SU-DHL-6 (cell line): ENCODE results near the gene PI4K2B.
A peak's percentile ranks its signal among the peaks of the same experiment; 100 is the strongest.
"Not testable (repeated sequence)": the region's sequence is repeated elsewhere in the genome, so short reads cannot be mapped to it uniquely, and the experiment has no call there.

ENCODE experiments used
- H2AFZ ChIP-seq: fragments of 200-600 bp; sonication (generic); 2 replicates; pipeline ENCODE4 v1.6.1; 2014; ENCODE audit warnings: low read depth, mild to moderate bottlenecking, moderate library complexity, mixed read lengths, antibody characterized with exemption, low read length; ENCODE audit not compliant: severe bottlenecking
- H3F3A ChIP-seq: fragments of 200-600 bp; shearing (Covaris generic); 2 replicates; pipeline ENCODE4 v1.6.0; 2016; ENCODE audit warnings: antibody characterized with exemption, mild to moderate bottlenecking; ENCODE audit not compliant: insufficient read depth
- H3K27ac ChIP-seq: fragments of 200-600 bp; sonication (generic); 2 replicates; pipeline ENCODE4 v1.5.1; 2016; ENCODE audit warnings: low read depth, mild to moderate bottlenecking, low read length, moderate library complexity, mixed read lengths
- H3K27me3 ChIP-seq: fragments of 200-600 bp; sonication (generic), shearing (Covaris generic); 2 replicates; pipeline ENCODE4 v1.6.0; 2014; ENCODE audit warnings: mild to moderate bottlenecking, low read length
- H3K36me3 ChIP-seq: fragments of 200-600 bp; sonication (generic); 2 replicates; pipeline ENCODE4 v1.6.1; 2014; ENCODE audit warnings: mild to moderate bottlenecking, low read length, mixed read lengths
- H3K4me2 ChIP-seq: fragments of 300-600, 200-600 bp; shearing (Covaris generic), sonication (generic); 2 replicates; pipeline ENCODE4 v1.6.0; 2014; ENCODE audit warnings: low read length, low read depth, mild to moderate bottlenecking; ENCODE audit not compliant: poor library complexity, severe bottlenecking
- H3K4me3 ChIP-seq: fragments of 200-600 bp; sonication (generic); 2 replicates; pipeline ENCODE4 v1.5.1; 2014; ENCODE audit warnings: antibody characterized with exemption, low read length, mild to moderate bottlenecking, mixed read lengths; ENCODE audit not compliant: insufficient read depth, poor library complexity, severe bottlenecking
- H3K79me2 ChIP-seq: fragments of 200-600 bp; sonication (generic); 2 replicates; pipeline ENCODE4 v1.6.1; 2014; ENCODE audit warnings: mild to moderate bottlenecking, low read length, moderate library complexity; ENCODE audit not compliant: insufficient read depth
- H3K9ac ChIP-seq: fragments of 200-600 bp; sonication (generic); 2 replicates; pipeline ENCODE4 v1.7.0; 2014; ENCODE audit warnings: mild to moderate bottlenecking, low read length
- H3K9me2 ChIP-seq: fragments of 200-600 bp; sonication (generic); replicated peaks from 2 replicates; pipeline ENCODE4 v1.6.1; 2014; ENCODE audit warnings: low read length; ENCODE audit not compliant: insufficient read depth
- H3K9me3 ChIP-seq: fragments of 200-600 bp; sonication (generic); 2 replicates; pipeline ENCODE4 v1.6.1; 2014; ENCODE audit warnings: low read length, mixed read lengths; ENCODE audit not compliant: insufficient read depth
- H4K20me1 ChIP-seq: fragments of 200-600 bp; sonication (generic); 2 replicates; pipeline ENCODE4 v1.6.1; 2014; ENCODE audit warnings: low read depth, mild to moderate bottlenecking, antibody characterized with exemption, low read length, moderate library complexity, mixed read lengths
- EZH2phosphoT487 ChIP-seq: fragments of 200-600 bp; sonication (generic), shearing (Covaris generic); conservative IDR thresholded peaks from 2 replicates; pipeline ENCODE4 v1.6.1; 2018; ENCODE audit warnings: mild to moderate bottlenecking, antibody characterized with exemption, low read length, moderate library complexity, mixed read lengths
- TF ChIP-seq, protein P1 (sequence below): fragments of 200-600 bp; sonication (generic); IDR thresholded peaks from one replicate; pipeline ENCODE4 v1.5.1; 2017; ENCODE audit warnings: antibody characterized with exemption, mild to moderate bottlenecking, low read length, moderate library complexity; ENCODE audit not compliant: insufficient read depth, poor library complexity, severe bottlenecking

Gene PI4K2B

DNA sequence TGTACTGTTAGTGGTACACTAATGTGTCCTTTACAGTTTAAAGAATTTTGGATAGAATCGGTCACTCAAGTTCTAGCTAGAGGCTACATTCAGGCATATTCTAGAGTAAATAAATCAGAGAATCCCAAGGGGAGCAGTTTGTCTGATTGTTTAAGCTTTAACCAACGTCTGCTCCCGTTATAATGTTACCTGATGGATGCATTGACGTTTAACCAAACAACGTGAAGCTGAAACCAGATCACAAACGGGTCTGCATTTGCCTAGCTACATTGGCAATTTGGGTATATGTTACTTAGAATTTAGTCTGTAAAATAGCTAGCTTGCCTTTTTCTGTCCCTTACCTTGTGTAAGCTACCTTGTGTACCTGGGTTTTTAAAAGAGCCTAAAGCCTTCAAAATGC is 1.6 kb downstream of the PI4K2B start:
- H3K36me3 ChIP-seq: peaks cover 9% of the 10 kb centered on the region
- H3F3A ChIP-seq: peaks cover 10% of the 10 kb centered on the region; the same call in 1 of the 2 replicates
- no peaks in the 10 kb centered on the region for H3K27me3 ChIP-seq
- H2AFZ ChIP-seq: no peak overlapping the region
- TF ChIP-seq EZH2phosphoT487: no peak
- TF ChIP-seq, protein P1, sequence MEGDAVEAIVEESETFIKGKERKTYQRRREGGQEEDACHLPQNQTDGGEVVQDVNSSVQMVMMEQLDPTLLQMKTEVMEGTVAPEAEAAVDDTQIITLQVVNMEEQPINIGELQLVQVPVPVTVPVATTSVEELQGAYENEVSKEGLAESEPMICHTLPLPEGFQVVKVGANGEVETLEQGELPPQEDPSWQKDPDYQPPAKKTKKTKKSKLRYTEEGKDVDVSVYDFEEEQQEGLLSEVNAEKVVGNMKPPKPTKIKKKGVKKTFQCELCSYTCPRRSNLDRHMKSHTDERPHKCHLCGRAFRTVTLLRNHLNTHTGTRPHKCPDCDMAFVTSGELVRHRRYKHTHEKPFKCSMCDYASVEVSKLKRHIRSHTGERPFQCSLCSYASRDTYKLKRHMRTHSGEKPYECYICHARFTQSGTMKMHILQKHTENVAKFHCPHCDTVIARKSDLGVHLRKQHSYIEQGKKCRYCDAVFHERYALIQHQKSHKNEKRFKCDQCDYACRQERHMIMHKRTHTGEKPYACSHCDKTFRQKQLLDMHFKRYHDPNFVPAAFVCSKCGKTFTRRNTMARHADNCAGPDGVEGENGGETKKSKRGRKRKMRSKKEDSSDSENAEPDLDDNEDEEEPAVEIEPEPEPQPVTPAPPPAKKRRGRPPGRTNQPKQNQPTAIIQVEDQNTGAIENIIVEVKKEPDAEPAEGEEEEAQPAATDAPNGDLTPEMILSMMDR: no peak
- H3K9me2 ChIP-seq: no peaks in the 10 kb centered on the region
- H3K9me3 ChIP-seq: no peaks in the 10 kb centered on the region
- H3K79me2 ChIP-seq: peaks cover 74% of the 10 kb centered on the region
- H3K4me3 ChIP-seq: peak overlapping the region; percentile 82
- H3K27ac ChIP-seq: peak overlapping the region; percentile 82
- H4K20me1 ChIP-seq: no peaks in the 10 kb centered on the region; the same call in 1 of the 2 replicates
- H3K9ac ChIP-seq: peak overlapping the region; percentile 91
- H3K4me2 ChIP-seq: peak overlapping the region; percentile 82

DNA sequence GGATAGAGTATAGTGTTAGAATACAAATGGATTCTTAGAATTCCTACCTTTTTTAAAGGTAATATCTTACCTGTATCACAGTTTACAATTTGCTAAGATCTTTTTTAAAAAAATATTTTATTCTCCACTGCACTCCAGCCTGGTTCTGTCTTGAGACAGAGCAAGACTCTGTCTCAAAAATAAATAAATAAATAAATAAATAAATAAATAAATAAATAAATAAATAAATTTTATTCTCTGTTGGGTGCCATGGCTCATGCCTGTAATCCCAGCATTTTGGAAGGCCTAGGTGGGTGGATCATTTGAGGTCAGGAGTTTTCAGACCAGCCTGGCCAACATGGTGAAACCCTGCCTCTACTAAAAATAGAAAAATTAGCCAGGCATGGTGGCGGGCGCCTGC is 2.2 kb downstream of the PI4K2B start:
- Histone ChIP-seq H3K9ac (peak overlapping the region; percentile 91), H3K4me2 (peak overlapping the region; percentile 82), H3K79me2 (peaks cover 81% of the 10 kb centered on the region), H3K4me3 (peak overlapping the region; percentile 82)
- not testable (repeated sequence) for H4K20me1 ChIP-seq, H3K9me2 ChIP-seq, H2AFZ ChIP-seq, H3F3A ChIP-seq, H3K27ac ChIP-seq, H3K36me3 ChIP-seq, H3K9me3 ChIP-seq, H3K27me3 ChIP-seq

DNA sequence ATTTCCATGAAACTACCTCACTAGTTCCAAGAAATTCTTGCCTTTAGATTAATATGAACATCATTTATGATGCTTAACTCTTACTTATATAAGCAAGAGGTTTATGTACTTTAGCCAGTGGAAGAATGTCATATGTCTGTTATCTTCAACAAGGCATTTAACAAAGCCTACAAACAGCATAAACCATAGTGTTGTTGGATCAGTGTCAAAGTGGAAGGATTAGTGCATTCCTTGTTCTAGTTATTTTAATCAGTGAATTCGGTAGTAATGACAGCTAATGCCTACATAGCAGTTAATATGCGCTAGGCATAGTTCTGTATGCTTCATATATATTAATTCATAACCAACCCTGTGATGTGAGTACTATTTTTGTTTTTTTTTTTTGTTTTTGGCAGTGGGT is 3.1 kb downstream of the PI4K2B start:
- Histone ChIP-seq H3K9ac (peak overlapping the region; percentile 42), H3F3A (peaks cover 10% of the 10 kb centered on the region; the same call in 1 of the 2 replicates), H2AFZ (no peak overlapping the region), H3K79me2 (peaks cover 86% of the 10 kb centered on the region), H3K4me2 (peak overlapping the region; percentile 82), H3K9me2 (no peaks in the 10 kb centered on the region), H3K36me3 (peaks cover 9% of the 10 kb centered on the region), H4K20me1 (no peaks in the 10 kb centered on the region; the same call in 1 of the 2 replicates), H3K27me3 (no peaks in the 10 kb centered on the region), H3K4me3 (peak overlapping the region; percentile 82), H3K27ac (peak overlapping the region; percentile 36; the same call in 1 of the 2 replicates), H3K9me3 (no peaks in the 10 kb centered on the region)
- TF ChIP-seq, protein P1: no peak
- no peak for TF ChIP-seq EZH2phosphoT487

DNA sequence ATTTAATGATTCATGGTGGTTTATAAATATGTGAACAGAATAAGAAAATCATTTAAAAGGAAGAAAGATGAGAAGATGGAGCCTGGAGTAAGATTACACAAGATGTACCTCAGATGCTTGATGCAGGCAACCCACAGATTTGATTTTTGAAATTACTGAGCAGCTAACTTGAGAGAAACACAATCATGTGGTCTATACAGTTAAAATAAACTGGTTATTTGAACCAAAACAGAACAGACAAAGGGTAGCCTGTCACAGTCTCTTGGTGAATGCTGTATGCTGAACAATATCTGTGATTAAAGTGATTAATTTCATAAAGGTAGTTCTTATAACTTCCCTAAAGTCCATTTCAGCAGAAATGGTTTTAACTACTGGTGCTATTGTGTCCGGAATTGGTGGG is 4.2 kb downstream of the PI4K2B start:
- TF ChIP-seq, protein P1: no peak
- TF ChIP-seq EZH2phosphoT487: no peak
- no peak overlapping the region for H2AFZ ChIP-seq
- H3K9me3 ChIP-seq: no peaks in the 10 kb centered on the region
- H3F3A ChIP-seq: peaks cover 10% of the 10 kb centered on the region; the same call in 1 of the 2 replicates
- no peaks in the 10 kb centered on the region for H3K9me2 ChIP-seq
- no peak overlapping the region for H3K9ac ChIP-seq
- H4K20me1 ChIP-seq: no peaks in the 10 kb centered on the region; the same call in 1 of the 2 replicates
- no peaks in the 10 kb centered on the region for H3K27me3 ChIP-seq
- no peak overlapping the region for H3K4me2 ChIP-seq
- no peak overlapping the region for H3K4me3 ChIP-seq
- H3K36me3 ChIP-seq: peaks cover 9% of the 10 kb centered on the region
- H3K27ac ChIP-seq: no peak overlapping the region
- peaks cover 87% of the 10 kb centered on the region for H3K79me2 ChIP-seq

DNA sequence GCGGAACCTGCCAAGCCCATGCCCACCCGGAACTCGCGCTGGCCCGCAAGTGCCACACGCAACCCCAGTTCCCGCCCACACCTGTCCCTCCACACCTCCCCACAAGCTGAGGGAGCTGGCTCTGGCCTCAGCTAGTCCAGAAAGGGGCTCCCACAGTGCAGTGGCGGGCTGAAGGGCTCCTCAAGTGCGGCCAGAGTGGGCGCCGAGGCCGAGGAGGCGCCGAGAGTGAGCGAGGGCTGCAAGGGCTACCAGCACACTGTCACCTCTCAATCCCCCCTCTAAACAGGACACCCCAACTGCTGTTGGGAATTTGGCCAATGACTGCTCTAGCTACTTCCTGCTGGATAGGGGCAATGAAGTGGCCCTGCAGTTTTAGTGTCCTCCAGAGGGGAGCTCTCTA is 5.7 kb downstream of the PI4K2B start:
- not testable (repeated sequence) for H3K9me3 ChIP-seq, H3K27me3 ChIP-seq, H3K9ac ChIP-seq, H3K4me3 ChIP-seq, H3K9me2 ChIP-seq, H3F3A ChIP-seq, H4K20me1 ChIP-seq, H3K36me3 ChIP-seq, H2AFZ ChIP-seq
- Histone ChIP-seq H3K4me2 (peak overlapping the region; percentile 24), H3K79me2 (peaks cover 93% of the 10 kb centered on the region), H3K27ac (peak overlapping the region; percentile 58)

DNA sequence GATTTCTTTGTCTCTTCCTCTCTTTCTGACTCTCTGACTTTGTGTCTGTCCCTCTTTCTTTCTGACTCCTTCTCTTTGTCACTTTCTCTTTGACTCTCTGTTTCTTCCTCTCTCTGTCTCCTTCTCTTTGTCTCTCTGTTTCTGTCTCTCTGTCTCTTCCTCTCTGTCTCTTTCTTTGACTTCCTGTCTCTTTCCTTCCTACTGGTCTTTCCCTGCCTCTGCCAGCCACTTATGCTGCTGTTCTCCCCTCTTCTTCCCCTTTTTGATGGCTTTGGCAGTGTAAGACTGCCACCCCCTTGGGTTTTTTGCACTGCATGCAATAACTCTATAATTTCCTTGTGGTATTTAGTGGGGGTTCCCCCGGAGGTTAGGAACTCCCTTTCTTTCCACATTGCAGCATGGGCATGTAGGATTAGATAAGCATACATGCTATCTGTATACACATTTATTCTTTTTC is 6.9 kb downstream of the PI4K2B start:
- H3K9me3 ChIP-seq, H3F3A ChIP-seq, H3K27me3 ChIP-seq, H3K4me3 ChIP-seq, H3K9me2 ChIP-seq, H3K36me3 ChIP-seq, H4K20me1 ChIP-seq, H2AFZ ChIP-seq: not testable (repeated sequence)
- H3K27ac ChIP-seq: peak overlapping the region; percentile 58
- peak overlapping the region; percentile 24 for H3K4me2 ChIP-seq
- peak overlapping the region; percentile 4; the same call in 1 of the 2 replicates for H3K9ac ChIP-seq
- peaks cover 93% of the 10 kb centered on the region for H3K79me2 ChIP-seq
